NOMO-1 (cell line): Measurements from ENCODE around the gene NMRK2.
"Not testable (repeated sequence)": the region's sequence is repeated elsewhere in the genome, so short reads cannot be mapped to it uniquely, and the experiment has no call there.

Experiments used
- DNase-seq, 2 experiments: peaks; one replicate each; lab custom pipeline; 2025; ENCODE audit not compliant: unreplicated experiment in 2 of 2; lab: John Stamatoyannopoulos, UW

The NMRK2 gene, protein sequence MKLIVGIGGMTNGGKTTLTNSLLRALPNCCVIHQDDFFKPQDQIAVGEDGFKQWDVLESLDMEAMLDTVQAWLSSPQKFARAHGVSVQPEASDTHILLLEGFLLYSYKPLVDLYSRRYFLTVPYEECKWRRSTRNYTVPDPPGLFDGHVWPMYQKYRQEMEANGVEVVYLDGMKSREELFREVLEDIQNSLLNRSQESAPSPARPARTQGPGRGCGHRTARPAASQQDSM

DNA sequence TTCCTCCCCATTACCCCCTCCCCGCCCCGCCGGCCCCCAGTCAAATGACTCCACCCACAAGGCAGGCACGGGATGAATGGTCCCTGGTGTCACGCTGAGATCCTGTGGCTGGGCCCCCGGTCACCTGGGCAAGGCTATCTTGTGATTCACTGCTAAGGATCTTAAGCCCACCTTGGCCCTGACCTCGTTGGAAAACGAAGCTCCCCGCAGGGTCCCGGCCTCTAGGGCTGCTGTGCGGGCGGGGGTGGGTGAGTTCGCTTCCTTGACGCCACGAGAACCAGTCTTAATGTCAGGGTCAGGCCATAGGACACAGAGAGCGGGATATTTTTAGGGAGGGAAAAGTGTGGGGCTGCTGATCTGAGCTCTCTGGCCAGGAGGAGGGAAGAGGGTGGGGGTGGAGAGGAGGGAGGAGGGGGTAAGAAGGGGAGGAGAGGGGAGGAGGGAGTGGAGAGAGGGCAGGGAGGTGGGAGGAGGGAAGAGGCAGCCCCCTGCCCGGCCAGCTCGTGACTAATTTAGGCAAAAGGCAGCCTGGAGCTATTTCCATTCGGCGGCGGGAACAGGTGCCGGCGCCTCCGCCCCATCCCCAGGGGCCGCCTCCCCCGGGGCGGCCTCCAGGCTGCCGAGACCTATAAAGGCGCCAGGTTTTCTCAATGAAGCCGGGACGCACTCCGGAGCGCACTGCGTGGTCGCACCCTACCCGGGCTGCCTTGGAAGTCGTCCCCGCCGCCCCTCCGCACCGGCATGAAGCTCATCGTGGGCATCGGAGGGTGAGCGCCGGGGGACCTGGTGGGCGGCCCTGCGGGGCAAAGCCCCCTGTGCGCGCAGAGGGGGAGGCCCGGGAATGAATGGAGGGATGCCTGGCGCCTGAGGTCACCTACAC is at the start of gene NMRK2:
Gene NMRK2, plus strand, starts transcription at position 139 of the 880 bp plus-strand sequence. Its CDS starts 603 bp downstream, at position 742.
- no peak for DNase-seq

DNA sequence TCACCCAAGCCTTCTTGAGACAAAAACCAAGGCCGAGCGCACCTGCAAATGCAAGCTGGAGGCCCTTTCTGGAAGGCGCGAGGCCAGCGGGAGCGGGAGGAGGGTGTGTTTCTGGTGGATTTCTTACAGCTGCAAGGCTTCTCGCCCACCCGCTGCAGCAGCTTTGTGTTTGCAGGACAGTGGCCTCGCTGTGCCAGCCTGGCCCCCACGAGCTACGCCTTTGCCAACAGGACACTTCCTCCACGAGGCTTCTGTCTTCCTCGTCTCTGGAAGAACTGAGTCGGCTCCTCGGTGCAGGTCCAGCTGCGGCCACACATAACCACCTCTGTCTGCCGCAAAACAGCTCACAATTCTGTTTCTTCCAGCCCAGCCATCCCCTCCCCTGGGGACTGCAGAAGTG is 42.3 kb upstream of the NMRK2 start:
- no peak for DNase-seq

DNA sequence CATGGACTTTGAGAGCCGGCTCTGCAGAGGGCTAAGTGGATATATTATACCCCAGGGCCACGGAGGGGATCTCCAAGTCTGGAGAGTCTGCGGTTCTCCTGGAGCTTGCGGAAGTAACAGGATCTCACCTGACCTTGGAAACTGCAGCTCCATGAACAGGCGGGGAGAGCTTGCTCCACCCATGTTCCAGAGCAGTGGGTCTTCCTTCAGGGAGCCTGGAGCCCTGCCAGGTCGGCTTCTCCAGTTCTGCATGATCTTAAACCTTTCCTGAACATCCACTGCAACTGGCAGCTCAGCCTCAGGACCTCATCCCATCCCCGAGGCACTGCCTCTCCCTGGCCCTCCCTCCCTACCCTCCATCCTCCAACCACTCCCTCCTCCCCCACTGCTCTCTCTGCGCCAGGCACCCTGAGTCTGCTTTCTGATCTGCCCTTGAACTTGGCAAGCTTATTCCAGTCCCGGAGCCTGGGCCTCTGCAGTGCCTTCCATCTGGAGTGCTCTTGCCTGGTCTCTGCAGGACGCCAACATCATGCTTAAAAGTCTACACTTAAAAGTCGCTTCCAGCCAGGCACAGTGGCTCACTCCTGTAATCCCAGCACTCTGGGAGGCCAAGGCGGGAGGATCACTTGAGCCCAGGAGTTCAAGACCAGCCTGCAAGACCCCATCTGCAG is 39.2 kb upstream of the NMRK2 start:
- no peak for DNase-seq

DNA sequence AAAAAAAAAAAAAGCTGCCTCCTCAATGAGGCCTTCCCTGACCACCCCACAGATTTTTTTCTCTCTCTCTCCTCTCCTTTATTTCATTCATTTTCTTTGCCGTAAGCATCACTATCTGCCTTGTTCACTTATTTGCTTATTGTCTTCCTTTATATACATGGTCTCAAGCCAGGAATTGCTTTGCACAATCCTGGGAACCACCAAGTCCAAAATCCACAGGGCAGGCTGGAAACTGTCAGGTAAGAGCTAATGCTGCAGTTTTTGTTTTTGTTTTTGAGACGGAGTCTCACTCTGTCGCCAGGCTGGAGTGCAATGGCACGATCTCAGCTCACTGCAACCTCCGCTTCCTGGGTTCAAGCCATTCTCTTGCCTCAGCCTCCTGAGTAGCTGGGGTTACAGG is 37.9 kb upstream of the NMRK2 start:
- DNase-seq = not testable (repeated sequence)

DNA sequence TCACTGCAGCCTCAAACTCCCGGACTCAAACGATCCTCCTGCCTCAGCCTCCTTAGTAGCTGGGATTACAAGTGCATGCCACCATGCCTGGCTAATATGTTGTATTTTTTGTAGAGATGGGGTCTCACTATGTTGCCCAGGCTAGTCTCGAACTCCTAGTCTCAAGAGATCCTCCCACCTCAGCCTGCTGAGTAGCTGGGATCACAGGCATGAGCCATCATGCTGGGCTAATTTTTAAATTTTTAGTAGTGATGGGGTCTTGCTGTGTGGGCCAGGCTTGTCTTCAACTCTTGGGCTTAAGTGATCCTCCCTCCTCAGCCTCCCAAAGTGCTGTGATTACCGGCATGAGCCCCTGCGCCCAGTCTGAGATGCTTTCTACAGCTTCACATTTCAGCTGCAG is 37.1 kb upstream of the NMRK2 start:
- DNase-seq = no peak

DNA sequence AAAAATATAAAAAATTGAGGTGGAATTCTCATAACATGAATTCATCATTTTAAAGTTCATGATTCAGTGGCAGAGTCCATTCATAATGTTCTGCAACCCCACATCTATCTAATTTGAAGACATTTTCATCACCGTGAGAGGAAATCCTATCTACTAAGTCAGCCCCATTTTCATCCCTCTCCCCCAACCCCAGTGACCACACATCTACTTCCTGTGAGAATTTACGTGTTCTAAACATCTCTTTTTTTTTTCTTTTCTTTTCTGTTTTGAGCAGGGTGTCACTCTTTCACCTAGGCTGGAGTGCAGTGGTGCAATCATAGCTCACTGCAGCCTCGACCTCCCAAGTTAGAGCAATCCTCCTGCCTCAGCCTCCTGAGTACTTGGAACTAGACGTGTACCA is 34.9 kb upstream of the NMRK2 start:
- no peak for DNase-seq

DNA sequence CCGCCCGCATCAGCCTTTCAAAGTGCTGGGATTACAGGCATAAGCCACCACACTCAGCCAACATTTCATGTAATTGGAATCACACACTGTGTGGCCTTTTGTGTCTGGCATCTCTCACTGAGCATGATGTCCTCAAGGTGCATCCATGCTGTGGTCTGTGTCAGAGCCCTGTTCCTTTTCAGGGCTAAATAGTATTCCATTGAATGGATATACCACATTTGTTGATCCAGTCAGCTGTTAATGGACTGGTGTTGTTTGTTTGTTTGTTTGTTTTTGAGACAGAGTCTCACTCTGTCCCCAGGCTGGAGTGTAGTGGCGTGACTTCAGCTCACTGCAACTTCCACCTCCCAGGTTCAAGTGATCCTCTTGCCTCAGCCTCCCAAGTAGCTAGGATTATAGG is 34.4 kb upstream of the NMRK2 start:
- DNase-seq = no peak

DNA sequence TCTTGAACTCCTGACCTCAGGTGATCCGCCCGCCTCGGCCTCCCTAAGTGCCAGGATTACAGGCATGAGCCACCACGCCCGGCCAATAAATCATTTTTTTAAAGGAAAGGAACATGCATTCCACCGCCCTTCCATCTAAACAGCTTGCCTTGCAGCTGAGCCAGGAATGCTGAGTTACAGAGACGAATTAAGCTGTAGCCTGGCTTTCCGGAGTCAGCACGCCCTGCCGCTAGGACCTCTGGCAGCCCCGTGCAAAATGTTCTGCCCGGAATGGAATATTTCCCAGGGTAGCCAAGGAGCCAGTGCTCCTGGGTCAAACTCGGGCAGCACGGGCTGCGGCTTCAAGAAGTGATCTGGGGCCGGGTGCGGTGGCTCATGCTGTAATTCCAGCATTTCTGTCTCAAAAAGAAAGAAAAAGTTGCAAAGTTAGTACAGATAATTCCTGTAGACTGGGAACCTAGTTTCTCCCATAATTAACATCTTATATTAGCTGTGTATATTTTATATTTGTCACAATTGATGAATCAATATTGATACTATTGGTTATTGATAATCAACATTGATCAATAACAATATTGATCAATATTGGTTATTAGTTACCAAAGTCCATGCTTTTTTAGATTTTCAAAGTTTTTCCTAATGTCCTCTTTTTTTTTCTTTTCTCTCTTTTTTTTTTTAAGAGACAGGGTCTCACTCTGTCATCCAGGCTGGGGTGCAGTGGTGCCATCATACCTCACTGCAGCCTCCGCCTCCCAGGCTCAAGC is 33.2 kb upstream of the NMRK2 start:
- DNase-seq = no peak

DNA sequence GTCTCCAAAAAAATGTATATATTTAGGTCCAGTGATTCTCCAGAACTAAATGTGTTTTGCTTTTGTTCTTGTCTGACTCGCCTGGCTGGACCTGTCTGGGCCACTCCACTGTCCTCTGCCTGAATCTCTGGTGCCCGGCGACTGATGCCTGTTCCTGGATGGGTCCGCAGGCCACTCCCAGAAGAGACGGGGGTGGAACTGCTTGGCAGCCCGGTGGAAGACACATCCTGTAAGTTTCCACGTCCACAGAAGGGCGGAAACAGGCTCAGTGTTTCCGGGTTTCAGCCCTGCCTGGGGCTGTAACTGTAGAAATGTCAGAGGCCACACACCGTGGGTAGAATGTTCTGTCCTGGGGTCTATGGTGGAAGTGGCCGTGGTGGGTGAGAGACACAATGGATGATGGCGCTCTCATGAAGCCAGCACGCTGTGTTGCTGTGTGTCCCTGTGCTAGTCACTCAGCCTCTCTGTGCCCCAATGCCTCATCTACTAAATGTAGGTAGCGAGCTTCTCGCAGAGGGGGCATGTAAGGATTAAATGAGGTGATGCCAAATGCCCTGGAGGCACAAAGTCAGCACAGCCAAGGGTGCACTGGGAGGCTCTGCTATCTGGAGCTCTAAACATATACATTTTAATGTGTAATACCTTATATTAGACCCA is 30.4 kb upstream of the NMRK2 start:
- no peak for DNase-seq

DNA sequence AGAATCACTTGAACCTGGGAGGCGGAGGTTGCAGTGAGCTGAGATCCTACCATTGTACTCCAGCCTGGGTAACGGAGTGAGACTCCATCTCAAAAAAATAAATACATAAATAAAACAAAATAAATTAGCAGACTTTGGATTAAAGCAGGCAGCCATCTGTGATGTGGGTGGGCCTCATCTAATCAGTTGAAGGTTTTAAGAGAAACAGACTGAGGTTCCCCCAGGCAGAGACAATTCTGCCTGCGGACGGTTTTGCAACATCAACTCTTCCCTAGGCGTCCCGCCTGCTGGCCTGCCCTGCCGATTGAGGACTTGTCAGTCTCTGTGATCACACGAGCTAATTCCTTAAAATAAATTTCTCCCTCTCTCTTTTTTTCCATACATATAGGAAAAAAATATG is 28.6 kb upstream of the NMRK2 start:
- no peak for DNase-seq

DNA sequence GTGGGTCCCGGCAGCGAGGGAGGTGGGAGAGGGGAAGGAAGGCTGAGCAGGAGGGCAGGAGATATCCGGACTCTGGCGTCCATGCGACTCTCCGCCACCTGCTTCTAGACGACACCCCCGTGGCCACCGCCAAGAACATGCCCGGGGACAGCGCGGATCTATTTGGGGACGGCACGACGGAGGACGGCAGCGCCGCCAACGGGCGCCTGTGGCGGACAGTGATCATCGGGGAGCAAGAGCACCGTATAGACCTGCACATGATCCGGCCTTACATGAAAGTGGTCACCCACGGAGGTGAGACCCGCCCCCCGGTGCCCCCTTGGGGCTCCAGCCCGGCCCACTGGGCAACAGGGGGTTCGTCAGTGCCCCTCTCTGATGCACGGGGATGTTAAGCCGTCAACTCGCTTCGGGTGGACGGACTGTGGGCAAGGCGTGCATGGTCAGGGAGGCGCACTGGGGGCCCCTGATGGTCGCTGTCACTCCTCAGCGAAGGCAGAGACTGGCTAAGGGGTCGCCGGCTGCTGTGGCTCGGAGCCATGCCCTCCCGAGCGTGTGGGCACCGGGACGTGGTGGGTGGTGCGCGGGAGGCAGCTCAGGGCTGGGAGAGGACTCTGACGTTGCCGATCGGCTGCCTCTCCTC is 25.1 kb upstream of the NMRK2 start:
- no peak for DNase-seq

DNA sequence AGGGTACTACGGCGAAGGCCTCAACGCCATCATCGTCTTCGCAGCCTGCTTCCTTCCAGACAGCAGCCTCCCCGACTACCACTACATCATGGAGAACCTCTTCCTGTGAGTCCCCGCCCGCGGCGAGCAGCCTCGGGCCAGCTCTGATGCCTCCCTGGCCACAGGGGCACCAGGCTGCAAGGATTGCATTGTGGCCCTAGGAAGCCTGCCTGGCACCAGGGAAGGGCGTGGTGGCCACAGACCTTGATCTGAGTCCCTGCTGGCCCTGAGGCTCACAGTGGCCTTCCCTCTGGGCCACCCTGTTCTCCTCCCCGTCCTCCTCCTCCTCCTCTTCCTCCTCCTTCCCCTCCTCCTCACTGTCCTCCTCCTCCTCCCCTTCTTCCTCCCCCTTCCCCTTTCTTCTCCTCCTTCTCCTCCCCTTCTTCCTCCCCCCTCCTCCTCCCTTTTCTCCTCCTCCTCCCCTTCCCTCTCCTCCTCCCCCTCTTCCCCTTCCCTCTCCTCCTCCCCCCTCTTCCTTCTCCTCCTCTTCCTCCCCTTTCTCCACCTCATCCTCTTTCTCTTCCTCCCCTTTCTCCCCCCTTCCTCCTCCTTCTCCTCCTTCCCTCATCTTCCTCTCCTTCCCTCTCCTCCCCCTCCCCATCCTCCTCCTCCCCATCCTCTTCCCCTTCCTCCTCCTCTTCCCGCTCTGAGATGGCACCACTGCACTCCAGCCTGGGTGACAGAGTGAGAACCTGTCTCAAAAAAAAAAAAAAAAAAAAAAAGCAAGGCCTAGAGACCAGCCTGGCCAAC is 24.4 kb upstream of the NMRK2 start:
- no peak for DNase-seq

DNA sequence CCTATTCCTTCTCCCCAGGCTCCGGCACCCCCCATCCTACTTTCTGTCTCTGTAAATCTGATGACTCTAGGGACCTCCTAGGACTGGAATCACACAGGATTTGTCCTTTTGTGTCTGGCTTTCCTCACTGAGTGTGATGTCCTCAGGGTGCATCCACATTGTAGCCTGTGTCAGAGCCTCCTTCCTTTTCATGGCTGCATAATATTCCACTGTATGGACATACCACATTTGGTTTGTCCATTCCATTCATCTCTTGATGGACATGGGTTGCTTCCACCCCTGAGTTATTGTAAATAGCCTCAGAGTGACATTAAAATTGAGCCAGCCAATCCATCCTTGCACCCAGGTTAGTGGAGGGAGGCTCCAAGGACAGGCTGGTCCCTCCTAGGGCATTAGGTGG is 22.8 kb upstream of the NMRK2 start:
- DNase-seq = no peak

DNA sequence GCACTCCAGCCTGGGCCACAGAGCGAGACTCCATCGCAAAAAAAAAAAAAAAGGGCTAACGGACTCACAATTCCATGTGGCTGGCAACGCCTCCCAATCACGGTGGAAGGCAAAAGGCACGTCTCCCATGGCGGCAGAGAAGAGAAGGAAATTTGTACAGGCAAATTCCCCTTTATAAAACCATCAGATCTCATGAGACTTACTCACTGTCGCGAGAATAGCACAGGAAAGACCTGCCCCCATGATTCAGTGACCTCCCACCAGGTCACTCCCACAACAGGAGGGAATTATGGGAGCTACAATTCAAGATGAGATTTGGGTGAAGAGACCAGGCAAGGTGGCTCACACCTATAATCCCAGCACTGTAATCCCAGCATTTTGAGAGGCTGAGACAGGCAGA is 18.7 kb upstream of the NMRK2 start:
- DNase-seq = no peak

DNA sequence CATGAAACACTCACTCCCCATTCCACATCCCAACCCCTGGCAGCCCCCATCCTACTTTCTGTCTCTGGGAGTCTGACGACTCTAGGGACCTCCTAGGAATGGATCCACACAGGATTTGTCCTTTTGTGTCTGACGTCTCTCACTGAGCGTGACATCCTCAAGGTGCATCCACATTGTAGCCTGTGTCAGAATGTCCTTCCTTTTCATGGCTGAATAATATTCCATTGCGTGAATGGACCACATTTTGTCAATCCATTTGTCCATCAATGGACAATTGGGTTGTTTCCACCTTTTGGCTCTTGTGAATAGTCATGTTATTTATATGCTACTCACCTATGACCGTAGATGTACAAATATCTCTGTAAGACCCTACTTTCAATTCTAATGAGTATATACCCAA is 16.8 kb upstream of the NMRK2 start:
- DNase-seq = no peak

DNA sequence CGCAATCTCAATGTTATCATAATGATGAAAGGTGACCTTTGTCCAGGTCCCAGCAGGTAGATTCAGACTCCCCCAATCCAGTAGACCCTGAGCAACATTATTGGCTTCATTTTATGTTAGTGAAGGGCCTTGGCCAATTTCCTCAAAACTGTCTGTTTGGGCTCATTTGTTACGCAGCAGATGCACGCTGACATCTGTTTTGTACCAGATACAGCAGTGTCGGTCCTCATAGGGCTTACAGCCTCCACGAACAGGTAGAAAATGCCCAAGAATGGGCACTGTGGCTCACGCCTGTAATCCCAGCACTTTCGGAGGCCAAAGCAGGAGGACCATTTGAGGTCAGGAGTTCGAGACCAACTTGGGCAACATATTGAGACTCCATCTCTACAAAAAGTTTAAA is 13.1 kb upstream of the NMRK2 start:
- DNase-seq = no peak

DNA sequence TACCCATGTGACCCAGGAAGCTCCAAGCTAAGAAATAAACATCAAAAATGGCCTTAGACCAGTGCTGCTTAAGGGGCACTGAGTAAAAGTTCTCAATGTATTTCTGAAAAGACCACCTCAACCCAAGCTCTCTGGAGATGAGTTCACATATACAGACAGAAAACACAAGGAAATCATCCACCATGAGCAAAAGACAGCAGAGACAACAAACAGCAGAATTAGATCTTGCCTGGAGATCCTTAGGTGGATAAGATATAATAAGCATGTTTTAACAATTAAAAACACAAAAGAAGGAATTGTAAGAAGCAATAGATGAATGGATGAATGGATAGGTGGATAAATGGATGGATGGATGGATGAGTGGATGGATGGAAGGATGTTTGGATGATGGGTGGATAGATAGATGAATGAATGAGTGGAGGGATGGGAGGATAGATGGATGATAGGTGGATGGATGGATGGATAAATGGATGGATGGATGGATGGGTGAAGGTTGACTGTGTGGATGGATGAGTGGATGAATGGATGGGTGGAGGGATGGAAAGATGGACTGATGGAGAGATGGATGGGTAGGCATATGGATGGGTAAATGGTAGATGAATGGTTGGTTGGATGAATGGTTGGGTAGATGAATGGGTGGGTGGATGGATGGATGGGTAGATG is 9.6 kb upstream of the NMRK2 start:
- DNase-seq = no peak

DNA sequence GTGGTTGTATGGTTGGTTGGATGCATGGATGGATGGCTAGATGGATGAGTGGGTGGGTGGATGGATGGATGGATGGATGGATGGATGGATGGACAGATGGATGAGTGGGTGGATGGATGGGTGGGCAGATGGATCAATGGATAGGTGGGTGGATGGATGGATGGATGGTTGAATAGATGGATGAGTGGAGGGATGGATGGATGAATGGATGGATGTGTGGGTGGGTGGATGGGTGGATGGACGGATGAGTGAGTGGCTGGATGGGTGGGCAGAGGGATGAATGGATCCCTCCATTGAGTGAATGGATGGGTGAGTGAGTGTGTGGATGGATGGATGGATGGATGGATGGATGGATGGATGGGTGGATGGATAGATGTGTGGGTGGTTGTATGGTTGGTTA is 9.0 kb upstream of the NMRK2 start:
- DNase-seq = no peak

DNA sequence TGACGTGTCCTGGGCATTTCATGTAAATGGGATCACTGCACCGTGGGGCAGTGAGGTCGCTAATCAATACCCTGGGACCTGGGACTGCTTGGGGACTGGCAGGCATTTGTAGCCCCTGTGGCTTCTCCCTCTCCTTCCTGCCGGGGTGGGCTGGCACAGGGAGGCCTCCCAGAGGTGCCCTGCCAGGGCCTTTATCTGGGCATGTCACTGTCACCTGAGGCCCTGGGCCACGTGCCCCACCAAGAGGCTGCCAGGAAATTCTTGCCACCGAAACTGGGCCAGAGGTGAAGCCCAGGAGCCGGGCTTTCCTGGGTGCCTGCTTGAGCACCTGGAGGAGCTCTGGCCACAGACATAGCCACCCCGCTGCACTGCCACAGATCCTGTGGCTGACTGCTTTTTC is 1.8 kb upstream of the NMRK2 start:
- DNase-seq = no peak
